ENCODE data around the gene MMP23B. TPM values are rescaled to one million over a fixed set of nuclear protein-coding genes. Genes with fewer than 3 reads are reported as not detected.

The MMP23B gene
- polyA plus RNA-seq, 1 donor from 2014 or later = 0.98 TPM

DNA sequence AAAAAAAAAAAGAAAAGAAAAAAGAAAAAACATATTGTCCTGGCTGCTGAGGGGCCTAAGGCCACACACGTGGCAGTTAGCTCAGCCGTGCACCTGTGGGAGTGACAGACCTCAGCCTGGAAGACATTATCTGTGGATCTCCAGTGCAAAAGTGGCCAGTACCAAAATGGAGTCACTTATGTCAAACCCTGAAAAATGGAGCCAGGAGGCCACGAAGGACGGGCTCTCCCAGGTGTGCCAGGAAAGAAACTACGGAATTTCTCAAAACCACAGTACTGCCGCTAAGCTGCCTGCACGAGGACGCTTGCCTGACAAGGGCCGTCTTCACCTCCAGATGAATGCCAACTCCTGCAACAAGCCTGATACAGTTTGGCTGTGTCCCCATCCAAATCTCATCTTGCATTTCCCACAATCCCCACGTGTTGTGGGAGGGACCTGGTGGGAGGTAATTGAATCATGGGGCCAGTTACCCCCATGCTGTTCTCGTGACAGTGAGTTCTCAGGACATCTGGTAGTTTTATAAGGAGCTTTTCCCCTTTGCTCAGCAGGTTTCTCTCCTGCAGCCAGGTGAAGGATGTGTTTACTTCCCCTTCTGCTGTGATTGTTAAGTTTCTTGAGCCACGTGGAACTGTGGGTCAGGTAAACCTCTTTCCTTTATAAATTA, 22.0 kb upstream of the MMP23B start:
- no peaks in the 10 kb centered on the region for H3K36me3 ChIP-seq (ENCODE audit: insufficient read depth, low read length)
- H3K9ac ChIP-seq (ENCODE audit: low read length) = no peak overlapping the region
- H3K9me3 ChIP-seq (ENCODE audit: low read length) = no peaks in the 10 kb centered on the region
- no peak overlapping the region for H3K4me2 ChIP-seq (ENCODE audit: low read length)
- H2AFZ ChIP-seq (ENCODE audit: low read depth, low read length) = no peak overlapping the region
- H3K27ac ChIP-seq (ENCODE audit: low read length) = no peak overlapping the region
- peaks cover 13% of the 10 kb centered on the region for H3K79me2 ChIP-seq (replicated peaks; ENCODE audit: insufficient read depth, low read length)
- no peaks in the 10 kb centered on the region for H4K20me1 ChIP-seq (ENCODE audit: insufficient read depth)
- H3K27me3 ChIP-seq (ENCODE audit: insufficient read depth, low read depth, low read length) = no peaks in the 10 kb centered on the region
- H3F3A ChIP-seq (ENCODE audit: insufficient read depth, low read length, poor library complexity, severe bottlenecking) = no peaks in the 10 kb centered on the region
- H3K4me3 ChIP-seq (ENCODE audit: low read length) = no peak overlapping the region
- TF ChIP-seq TAF1 (IDR thresholded peaks at IDR 0.05; ENCODE audit: low read depth) = no peak
- TF ChIP-seq RAD21 (conservative IDR thresholded peaks at IDR 0.05) = no peak
- TF ChIP-seq, protein P1, sequence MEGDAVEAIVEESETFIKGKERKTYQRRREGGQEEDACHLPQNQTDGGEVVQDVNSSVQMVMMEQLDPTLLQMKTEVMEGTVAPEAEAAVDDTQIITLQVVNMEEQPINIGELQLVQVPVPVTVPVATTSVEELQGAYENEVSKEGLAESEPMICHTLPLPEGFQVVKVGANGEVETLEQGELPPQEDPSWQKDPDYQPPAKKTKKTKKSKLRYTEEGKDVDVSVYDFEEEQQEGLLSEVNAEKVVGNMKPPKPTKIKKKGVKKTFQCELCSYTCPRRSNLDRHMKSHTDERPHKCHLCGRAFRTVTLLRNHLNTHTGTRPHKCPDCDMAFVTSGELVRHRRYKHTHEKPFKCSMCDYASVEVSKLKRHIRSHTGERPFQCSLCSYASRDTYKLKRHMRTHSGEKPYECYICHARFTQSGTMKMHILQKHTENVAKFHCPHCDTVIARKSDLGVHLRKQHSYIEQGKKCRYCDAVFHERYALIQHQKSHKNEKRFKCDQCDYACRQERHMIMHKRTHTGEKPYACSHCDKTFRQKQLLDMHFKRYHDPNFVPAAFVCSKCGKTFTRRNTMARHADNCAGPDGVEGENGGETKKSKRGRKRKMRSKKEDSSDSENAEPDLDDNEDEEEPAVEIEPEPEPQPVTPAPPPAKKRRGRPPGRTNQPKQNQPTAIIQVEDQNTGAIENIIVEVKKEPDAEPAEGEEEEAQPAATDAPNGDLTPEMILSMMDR (IDR thresholded peaks at IDR 0.05; ENCODE audit: poor library complexity, severe bottlenecking) = no peak
- no peak for TF ChIP-seq EP300 (conservative IDR thresholded peaks at IDR 0.05; ENCODE audit: poor library complexity, severe bottlenecking)
- no peak for TF ChIP-seq POLR2AphosphoS5 (IDR thresholded peaks at IDR 0.05)
- no peak for TF ChIP-seq SMC3 (conservative IDR thresholded peaks at IDR 0.05; ENCODE audit: poor library complexity)
- no peak for TF ChIP-seq MXI1 (conservative IDR thresholded peaks at IDR 0.05; ENCODE audit: poor library complexity, severe bottlenecking)
- TF ChIP-seq, protein P2, sequence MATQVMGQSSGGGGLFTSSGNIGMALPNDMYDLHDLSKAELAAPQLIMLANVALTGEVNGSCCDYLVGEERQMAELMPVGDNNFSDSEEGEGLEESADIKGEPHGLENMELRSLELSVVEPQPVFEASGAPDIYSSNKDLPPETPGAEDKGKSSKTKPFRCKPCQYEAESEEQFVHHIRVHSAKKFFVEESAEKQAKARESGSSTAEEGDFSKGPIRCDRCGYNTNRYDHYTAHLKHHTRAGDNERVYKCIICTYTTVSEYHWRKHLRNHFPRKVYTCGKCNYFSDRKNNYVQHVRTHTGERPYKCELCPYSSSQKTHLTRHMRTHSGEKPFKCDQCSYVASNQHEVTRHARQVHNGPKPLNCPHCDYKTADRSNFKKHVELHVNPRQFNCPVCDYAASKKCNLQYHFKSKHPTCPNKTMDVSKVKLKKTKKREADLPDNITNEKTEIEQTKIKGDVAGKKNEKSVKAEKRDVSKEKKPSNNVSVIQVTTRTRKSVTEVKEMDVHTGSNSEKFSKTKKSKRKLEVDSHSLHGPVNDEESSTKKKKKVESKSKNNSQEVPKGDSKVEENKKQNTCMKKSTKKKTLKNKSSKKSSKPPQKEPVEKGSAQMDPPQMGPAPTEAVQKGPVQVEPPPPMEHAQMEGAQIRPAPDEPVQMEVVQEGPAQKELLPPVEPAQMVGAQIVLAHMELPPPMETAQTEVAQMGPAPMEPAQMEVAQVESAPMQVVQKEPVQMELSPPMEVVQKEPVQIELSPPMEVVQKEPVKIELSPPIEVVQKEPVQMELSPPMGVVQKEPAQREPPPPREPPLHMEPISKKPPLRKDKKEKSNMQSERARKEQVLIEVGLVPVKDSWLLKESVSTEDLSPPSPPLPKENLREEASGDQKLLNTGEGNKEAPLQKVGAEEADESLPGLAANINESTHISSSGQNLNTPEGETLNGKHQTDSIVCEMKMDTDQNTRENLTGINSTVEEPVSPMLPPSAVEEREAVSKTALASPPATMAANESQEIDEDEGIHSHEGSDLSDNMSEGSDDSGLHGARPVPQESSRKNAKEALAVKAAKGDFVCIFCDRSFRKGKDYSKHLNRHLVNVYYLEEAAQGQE (IDR thresholded peaks at IDR 0.05; ENCODE audit: borderline replicate concordance) = no peak
- TF ChIP-seq EZH2 (IDR thresholded peaks at IDR 0.05; ENCODE audit: borderline replicate concordance, insufficient read depth, low read length, poor library complexity, severe bottlenecking) = no peak
- H3K9me2 ChIP-seq (ENCODE audit: insufficient read depth, low read length) = no peaks in the 10 kb centered on the region

DNA sequence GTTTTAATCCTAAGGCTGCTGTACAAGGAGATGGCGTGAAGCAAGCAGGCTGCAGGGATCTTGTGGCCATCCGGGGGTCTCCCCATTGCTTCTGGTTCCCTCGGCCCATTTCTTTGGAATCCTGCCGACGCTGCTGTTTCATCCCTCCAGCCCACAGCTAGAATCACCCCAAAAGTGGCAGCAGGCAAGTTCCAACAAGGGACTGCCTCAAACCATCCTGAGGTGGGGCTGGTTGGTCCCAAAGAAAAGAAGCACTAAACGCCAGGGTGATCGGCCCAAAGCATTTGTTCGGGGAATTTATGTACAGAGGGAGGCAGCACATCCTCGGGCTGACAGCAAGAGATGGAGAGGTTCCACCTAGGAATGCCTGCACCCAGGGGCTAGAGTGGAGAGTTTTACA, 21.2 kb upstream of the MMP23B start:
- Histone ChIP-seq H3K4me3 (ENCODE audit: low read length) (no peak overlapping the region), H3K79me2 (replicated peaks; ENCODE audit: insufficient read depth, low read length) (peaks cover 13% of the 10 kb centered on the region), H3K36me3 (ENCODE audit: insufficient read depth, low read length) (no peaks in the 10 kb centered on the region), H3K9ac (ENCODE audit: low read length) (no peak overlapping the region), H4K20me1 (ENCODE audit: insufficient read depth) (no peaks in the 10 kb centered on the region), H3K9me3 (ENCODE audit: low read length) (no peaks in the 10 kb centered on the region), H3K9me2 (ENCODE audit: insufficient read depth, low read length) (no peaks in the 10 kb centered on the region), H3K27ac (ENCODE audit: low read length) (no peak overlapping the region), H3F3A (ENCODE audit: insufficient read depth, low read length, poor library complexity, severe bottlenecking) (no peaks in the 10 kb centered on the region), H2AFZ (ENCODE audit: low read depth, low read length) (no peak overlapping the region), H3K4me2 (ENCODE audit: low read length) (no peak overlapping the region), H3K27me3 (ENCODE audit: insufficient read depth, low read depth, low read length) (no peaks in the 10 kb centered on the region)
- TF ChIP-seq SMC3 (conservative IDR thresholded peaks at IDR 0.05; ENCODE audit: poor library complexity) (no peak), RAD21 (conservative IDR thresholded peaks at IDR 0.05) (no peak), POLR2AphosphoS5 (IDR thresholded peaks at IDR 0.05) (no peak), TAF1 (IDR thresholded peaks at IDR 0.05; ENCODE audit: low read depth) (no peak), EP300 (conservative IDR thresholded peaks at IDR 0.05; ENCODE audit: poor library complexity, severe bottlenecking) (no peak), EZH2 (IDR thresholded peaks at IDR 0.05; ENCODE audit: borderline replicate concordance, insufficient read depth, low read length, poor library complexity, severe bottlenecking) (no peak), MXI1 (conservative IDR thresholded peaks at IDR 0.05; ENCODE audit: poor library complexity, severe bottlenecking) (no peak)
- TF ChIP-seq, protein P2 (IDR thresholded peaks at IDR 0.05; ENCODE audit: borderline replicate concordance) = no peak
- TF ChIP-seq, protein P1 (IDR thresholded peaks at IDR 0.05; ENCODE audit: poor library complexity, severe bottlenecking) = no peak
